ENCODE results near the gene COPS2.

Gene COPS2

GRCh38 chr15:49115062-49115461, 40.3 kb downstream of the COPS2 start:
- Histone ChIP-seq H3K9ac (ENCODE audit: low read length in 5 of 5) (no peak overlapping the region), H3K27ac (ENCODE audit: low read depth, low read length) (no peak overlapping the region), H3K36me3 (ENCODE audit: control insufficient read depth in 5 of 5, insufficient read depth in 5 of 5, low read length in 5 of 5) (peaks cover 4 to 20% (median 9%) of the 10 kb centered on the region in 5 donors), H3K4me1 (ENCODE audit: control insufficient read depth in 5 of 5, insufficient read depth in 5 of 5, low read length in 5 of 5) (no peaks in the 10 kb centered on the region), H3K9me3 (ENCODE audit: control insufficient read depth in 5 of 5, low read length in 5 of 5) (peaks cover 0 to 4% (median 2%) of the 10 kb centered on the region in 5 donors), H3K4me3 (ENCODE audit: low read depth in 1 of 5, low read length in 5 of 5) (no peak overlapping the region), H3K27me3 (ENCODE audit: control insufficient read depth in 5 of 5, insufficient read depth in 4 of 5, low read length in 5 of 5) (no peaks in the 10 kb centered on the region)

- Histone ChIP-seq H3K4me1 (ENCODE audit: control insufficient read depth in 5 of 5, insufficient read depth in 5 of 5, low read length in 5 of 5) (no peaks in the 10 kb centered on the region), H3K27me3 (ENCODE audit: control insufficient read depth in 5 of 5, insufficient read depth in 4 of 5, low read length in 5 of 5) (no peaks in the 10 kb centered on the region), H3K9me3 (ENCODE audit: control insufficient read depth in 5 of 5, low read length in 5 of 5) (peaks cover 0 to 4% (median 2%) of the 10 kb centered on the region in 5 donors), H3K36me3 (ENCODE audit: control insufficient read depth in 5 of 5, insufficient read depth in 5 of 5, low read length in 5 of 5) (peaks cover 6 to 29% (median 13%) of the 10 kb centered on the region in 5 donors), H3K4me3 (ENCODE audit: low read depth in 1 of 5, low read length in 5 of 5) (no peak overlapping the region), H3K9ac (ENCODE audit: low read length in 5 of 5) (no peak overlapping the region), H3K27ac (ENCODE audit: low read depth, low read length) (no peak overlapping the region)
Measured at GRCh38 chr15:49110158-49110944, 45.0 kb downstream of the COPS2 start.

- H3K4me1 ChIP-seq (ENCODE audit: control insufficient read depth in 5 of 5, insufficient read depth in 5 of 5, low read length in 5 of 5) = peaks cover 0 to 9% (median 0%) of the 10 kb centered on the region in 5 donors
- H3K36me3 ChIP-seq (ENCODE audit: control insufficient read depth in 5 of 5, insufficient read depth in 5 of 5, low read length in 5 of 5) = peaks cover 0 to 14% (median 6%) of the 10 kb centered on the region in 5 donors
- H3K27me3 ChIP-seq (ENCODE audit: control insufficient read depth in 5 of 5, insufficient read depth in 4 of 5, low read length in 5 of 5) = no peaks in the 10 kb centered on the region
- no peaks in the 10 kb centered on the region for H3K9me3 ChIP-seq (ENCODE audit: control insufficient read depth in 5 of 5, low read length in 5 of 5)
- H3K27ac ChIP-seq (ENCODE audit: low read depth, low read length) = no peak overlapping the region
- H3K4me3 ChIP-seq (ENCODE audit: low read depth in 1 of 5, low read length in 5 of 5) = no peak overlapping the region
- H3K9ac ChIP-seq (ENCODE audit: low read length in 5 of 5) = no peak overlapping the region
Measured at GRCh38 chr15:49103002-49103401, 52.4 kb downstream of the COPS2 start.

- Histone ChIP-seq H3K27ac (ENCODE audit: low read depth, low read length) (no peak overlapping the region), H3K4me3 (ENCODE audit: low read depth in 1 of 5, low read length in 5 of 5) (no peak overlapping the region), H3K27me3 (ENCODE audit: control insufficient read depth in 5 of 5, insufficient read depth in 4 of 5, low read length in 5 of 5) (no peaks in the 10 kb centered on the region), H3K9me3 (ENCODE audit: control insufficient read depth in 5 of 5, low read length in 5 of 5) (no peaks in the 10 kb centered on the region), H3K9ac (ENCODE audit: low read length in 5 of 5) (no peak overlapping the region), H3K4me1 (ENCODE audit: control insufficient read depth in 5 of 5, insufficient read depth in 5 of 5, low read length in 5 of 5) (peaks cover 0 to 9% (median 0%) of the 10 kb centered on the region in 5 donors), H3K36me3 (ENCODE audit: control insufficient read depth in 5 of 5, insufficient read depth in 5 of 5, low read length in 5 of 5) (peaks cover 0 to 14% (median 6%) of the 10 kb centered on the region in 5 donors)
Measured at GRCh38 chr15:49101536-49101935, 53.9 kb downstream of the COPS2 start.

GRCh38 chr15:49096090-49096750, 59.2 kb downstream of the COPS2 start:
- Histone ChIP-seq H3K9me3 (ENCODE audit: control insufficient read depth in 5 of 5, low read length in 5 of 5) (no peaks in the 10 kb centered on the region), H3K4me1 (ENCODE audit: control insufficient read depth in 5 of 5, insufficient read depth in 5 of 5, low read length in 5 of 5) (peaks cover 0 to 9% (median 0%) of the 10 kb centered on the region in 5 donors), H3K27ac (ENCODE audit: low read depth, low read length) (no peak overlapping the region), H3K9ac (ENCODE audit: low read length in 5 of 5) (no peak overlapping the region), H3K4me3 (ENCODE audit: low read depth in 1 of 5, low read length in 5 of 5) (no peak overlapping the region), H3K27me3 (ENCODE audit: control insufficient read depth in 5 of 5, insufficient read depth in 4 of 5, low read length in 5 of 5) (no peaks in the 10 kb centered on the region), H3K36me3 (ENCODE audit: control insufficient read depth in 5 of 5, insufficient read depth in 5 of 5, low read length in 5 of 5) (peaks cover 0 to 3% (median 2%) of the 10 kb centered on the region in 5 donors)

GRCh38 chr15:49094923-49095322, 60.5 kb downstream of the COPS2 start:
- Histone ChIP-seq H3K9ac (ENCODE audit: low read length in 5 of 5) (no peak overlapping the region), H3K4me3 (ENCODE audit: low read depth in 1 of 5, low read length in 5 of 5) (no peak overlapping the region), H3K27ac (ENCODE audit: low read depth, low read length) (no peak overlapping the region), H3K4me1 (ENCODE audit: control insufficient read depth in 5 of 5, insufficient read depth in 5 of 5, low read length in 5 of 5) (peaks cover 0 to 1% (median 0%) of the 10 kb centered on the region in 5 donors), H3K27me3 (ENCODE audit: control insufficient read depth in 5 of 5, insufficient read depth in 4 of 5, low read length in 5 of 5) (no peaks in the 10 kb centered on the region), H3K36me3 (ENCODE audit: control insufficient read depth in 5 of 5, insufficient read depth in 5 of 5, low read length in 5 of 5) (no peaks in the 10 kb centered on the region), H3K9me3 (ENCODE audit: control insufficient read depth in 5 of 5, low read length in 5 of 5) (no peaks in the 10 kb centered on the region)

- Histone ChIP-seq H3K9me3 (ENCODE audit: control insufficient read depth in 5 of 5, low read length in 5 of 5) (no peaks in the 10 kb centered on the region), H3K27me3 (ENCODE audit: control insufficient read depth in 5 of 5, insufficient read depth in 4 of 5, low read length in 5 of 5) (no peaks in the 10 kb centered on the region), H3K9ac (ENCODE audit: low read length in 5 of 5) (no peak overlapping the region), H3K36me3 (ENCODE audit: control insufficient read depth in 5 of 5, insufficient read depth in 5 of 5, low read length in 5 of 5) (no peaks in the 10 kb centered on the region), H3K4me3 (ENCODE audit: low read depth in 1 of 5, low read length in 5 of 5) (no peak overlapping the region), H3K27ac (ENCODE audit: low read depth, low read length) (no peak overlapping the region), H3K4me1 (ENCODE audit: control insufficient read depth in 5 of 5, insufficient read depth in 5 of 5, low read length in 5 of 5) (no peaks in the 10 kb centered on the region)
Measured at GRCh38 chr15:49093252-49094105, 61.9 kb downstream of the COPS2 start.

- Histone ChIP-seq H3K9ac (ENCODE audit: low read length in 5 of 5) (no peak overlapping the region), H3K27me3 (ENCODE audit: control insufficient read depth in 5 of 5, insufficient read depth in 4 of 5, low read length in 5 of 5) (no peaks in the 10 kb centered on the region), H3K27ac (ENCODE audit: low read depth, low read length) (no peak overlapping the region), H3K4me3 (ENCODE audit: low read depth in 1 of 5, low read length in 5 of 5) (no peak overlapping the region), H3K36me3 (ENCODE audit: control insufficient read depth in 5 of 5, insufficient read depth in 5 of 5, low read length in 5 of 5) (no peaks in the 10 kb centered on the region), H3K4me1 (ENCODE audit: control insufficient read depth in 5 of 5, insufficient read depth in 5 of 5, low read length in 5 of 5) (peaks cover 0 to 11% (median 0%) of the 10 kb centered on the region in 5 donors), H3K9me3 (ENCODE audit: control insufficient read depth in 5 of 5, low read length in 5 of 5) (no peaks in the 10 kb centered on the region)
Measured at GRCh38 chr15:49088996-49089395, 66.4 kb downstream of the COPS2 start.

GRCh38 chr15:49085696-49086459, 69.5 kb downstream of the COPS2 start:
- Histone ChIP-seq H3K4me1 (ENCODE audit: control insufficient read depth in 5 of 5, insufficient read depth in 5 of 5, low read length in 5 of 5) (peaks cover 0 to 11% (median 0%) of the 10 kb centered on the region in 5 donors), H3K27me3 (ENCODE audit: control insufficient read depth in 5 of 5, insufficient read depth in 4 of 5, low read length in 5 of 5) (no peaks in the 10 kb centered on the region), H3K36me3 (ENCODE audit: control insufficient read depth in 5 of 5, insufficient read depth in 5 of 5, low read length in 5 of 5) (no peaks in the 10 kb centered on the region), H3K27ac (ENCODE audit: low read depth, low read length) (no peak overlapping the region), H3K9ac (ENCODE audit: low read length in 5 of 5) (no peak overlapping the region), H3K9me3 (ENCODE audit: control insufficient read depth in 5 of 5, low read length in 5 of 5) (no peaks in the 10 kb centered on the region), H3K4me3 (ENCODE audit: low read depth in 1 of 5, low read length in 5 of 5) (no peak overlapping the region)

Measured in subcutaneous abdominal adipose tissue (tissue), 5 donors.